Cardiac septum (tissue), 1 donor: ENCODE measurements around the gene CNTF. TPM values are rescaled to one million over a fixed set of nuclear protein-coding genes. Genes with fewer than 3 reads are reported as not detected.
A peak's percentile ranks its signal among the peaks of the same experiment; 100 is the strongest.

ENCODE experiments used
- DNase-seq: peaks from one replicate; pipeline ENCODE4 v3.0.0-alpha.2; 2020; ENCODE audit warnings: low spot score
- intact Hi-C: fragments of 100-400 bp; cut with DNase I; formaldehyde crosslinking; loops from one replicate; pipeline ENCODE4 v1.14.0; 2022
- total RNA-seq: library from RNA; stranded (reverse); fragmentation: NEBNext Ultra II Directional; extraction: Animal tissue kit (Norgen Biotek cat#: 25700); gene quantifications from one replicate; pipeline ENCODE4 v1.2.1, GENCODE V29; 2021
- donor health status: DM: no; HTN: no; CAD: no.

The CNTF gene
- total RNA-seq, 1 donor from 2014 or later, result 1.3 TPM

GRCh38 chr11:58639103-58639502 is 16.6 kb downstream of the CNTF start:
- intact Hi-C loops, result no loop called here

GRCh38 chr11:58639669-58640068 is 17.2 kb downstream of the CNTF start:
- no peak for DNase-seq

More at GRCh38 chr11:58639103-58639502, 16.6 kb downstream of the CNTF start:
- DNase-seq, result no peak

GRCh38 chr11:58640386-58641023 is 18.0 kb downstream of the CNTF start:
- intact Hi-C loops, result no loop called here
- DNase-seq, result no peak

More at GRCh38 chr11:58639669-58640068, 17.2 kb downstream of the CNTF start:
- intact Hi-C loops, result no loop called here

GRCh38 chr11:58641341-58641740 is 18.9 kb downstream of the CNTF start:
- no peak for DNase-seq
- intact Hi-C loops, result no loop called here

- intact Hi-C loops, result no loop called here
- no peak for DNase-seq
Observed at GRCh38 chr11:58641803-58642581, 19.5 kb downstream of the CNTF start.

GRCh38 chr11:58645854-58646253 is 23.4 kb downstream of the CNTF start:
- intact Hi-C loops, result no loop called here
- no peak for DNase-seq

GRCh38 chr11:58647141-58647699 is 24.8 kb downstream of the CNTF start:
- intact Hi-C loops, result no loop called here
- DNase-seq, result no peak

- DNase-seq, result no peak
- intact Hi-C loops, result no loop called here
Observed at GRCh38 chr11:58647866-58648265, 25.4 kb downstream of the CNTF start.

- intact Hi-C loops, result no loop called here
- no peak for DNase-seq
Observed at GRCh38 chr11:58649623-58650022, 27.2 kb downstream of the CNTF start.

- DNase-seq, result no peak
- intact Hi-C loops, result no loop called here
Observed at GRCh38 chr11:58650496-58650895, 28.0 kb downstream of the CNTF start.

- intact Hi-C loops, result no loop called here
- DNase-seq, result no peak
Observed at GRCh38 chr11:58652726-58653280, 30.3 kb downstream of the CNTF start.

- peak; percentile 82 for DNase-seq
- intact Hi-C loops, result no loop called here
Observed at GRCh38 chr11:58654079-58654907, 31.8 kb downstream of the CNTF start.

GRCh38 chr11:58654908-58655296 is 32.4 kb downstream of the CNTF start:
- intact Hi-C loops, result no loop called here

GRCh38 chr11:58656348-58656747 is 33.9 kb downstream of the CNTF start:
- intact Hi-C loops, result no loop called here
- DNase-seq, result no peak

More at GRCh38 chr11:58654908-58655296, 32.4 kb downstream of the CNTF start:
- DNase-seq, result no peak

- intact Hi-C loops, result no loop called here
- no peak for DNase-seq
Observed at GRCh38 chr11:58658623-58659022, 36.2 kb downstream of the CNTF start.

- intact Hi-C loops, result no loop called here
- no peak for DNase-seq
Observed at GRCh38 chr11:58659404-58659803, 36.9 kb downstream of the CNTF start.

- intact Hi-C loops, result no loop called here
- DNase-seq, result no peak
Observed at GRCh38 chr11:58659910-58660570, 37.6 kb downstream of the CNTF start.

GRCh38 chr11:58671983-58672633 is 49.6 kb downstream of the CNTF start:
- intact Hi-C loops, result no loop called here
- DNase-seq, result no peak

- no peak for DNase-seq
- intact Hi-C loops, result loop anchor here (1.0 kb wide), 1 partner anchor 97 kb away; no protein-coding TSS in a partner anchor
Observed at GRCh38 chr11:58674609-58675008, 52.1 kb downstream of the CNTF start.
